HG03280 (cell line): ENCODE data around the gene RASSF8.

Experiments used
- ATAC-seq: cut with Tn5 transposase; IDR thresholded peaks from one replicate; pipeline ENCODE4 v1.9.1; 2021; ENCODE audit warnings: mild to moderate bottlenecking, moderate library complexity; ENCODE audit not compliant: unreplicated experiment

The RASSF8 gene

GRCh38 chr12:25960961-25961360 lies 2.5 kb downstream of the RASSF8 start:
- ATAC-seq = no peak

GRCh38 chr12:25962932-25963525 lies 4.5 kb downstream of the RASSF8 start:
- no peak for ATAC-seq

- no peak for ATAC-seq
These were observed 7.2 kb downstream of the RASSF8 start for GRCh38 chr12:25965682-25966081.

- ATAC-seq = no peak
These were observed 11.6 kb downstream of the RASSF8 start for GRCh38 chr12:25970082-25970481.

GRCh38 chr12:25970916-25971653 lies 12.6 kb downstream of the RASSF8 start:
- no peak for ATAC-seq

- no peak for ATAC-seq
These were observed 13.2 kb downstream of the RASSF8 start for GRCh38 chr12:25971654-25972041.

- no peak for ATAC-seq
These were observed 14.3 kb downstream of the RASSF8 start for GRCh38 chr12:25972783-25973182.

GRCh38 chr12:25975179-25975578 lies 16.7 kb downstream of the RASSF8 start:
- ATAC-seq = no peak

GRCh38 chr12:25975682-25976081 lies 17.2 kb downstream of the RASSF8 start:
- no peak for ATAC-seq

- no peak for ATAC-seq
These were observed 17.8 kb downstream of the RASSF8 start for GRCh38 chr12:25976289-25976688.

- ATAC-seq = no peak
These were observed 18.6 kb downstream of the RASSF8 start for GRCh38 chr12:25977047-25977446.

- no peak for ATAC-seq
These were observed 20.6 kb downstream of the RASSF8 start for GRCh38 chr12:25979059-25979458.

GRCh38 chr12:25979563-25979962 lies 21.1 kb downstream of the RASSF8 start:
- no peak for ATAC-seq

GRCh38 chr12:25980035-25980434 lies 21.6 kb downstream of the RASSF8 start:
- ATAC-seq = no peak

- ATAC-seq = no peak
These were observed 23.1 kb downstream of the RASSF8 start for GRCh38 chr12:25981597-25981996.

- no peak for ATAC-seq
These were observed 23.9 kb downstream of the RASSF8 start for GRCh38 chr12:25982416-25982815.

GRCh38 chr12:25983625-25984024 lies 25.1 kb downstream of the RASSF8 start:
- ATAC-seq = no peak

- no peak for ATAC-seq
These were observed 26.3 kb downstream of the RASSF8 start for GRCh38 chr12:25984759-25985158.

- no peak for ATAC-seq
These were observed 27.1 kb downstream of the RASSF8 start for GRCh38 chr12:25985316-25986175.

- no peak for ATAC-seq
These were observed 27.7 kb downstream of the RASSF8 start for GRCh38 chr12:25986180-25986579.

GRCh38 chr12:25988505-25988904 lies 30.0 kb downstream of the RASSF8 start:
- ATAC-seq = no peak

- ATAC-seq = no peak
These were observed 32.0 kb downstream of the RASSF8 start for GRCh38 chr12:25990495-25990894.
